HL-60/S4 treated with phorbol 12-myristate 13-acetate at 8.2 ng/mL for 4 days and 3 days (cell line): ENCODE data around the gene SGMS2.
"Not testable (repeated sequence)": the region's sequence is repeated elsewhere in the genome, so short reads cannot be mapped to it uniquely, and the experiment has no call there.

ENCODE experiments used
- in situ Hi-C: fragments of 300-500 bp; cut with MboI; formaldehyde crosslinking; loops from 2 replicates; pipeline ENCODE4 v1.15.0; 2022; ENCODE audit warnings: low sequenced_read_pairs

SGMS2 gene

DNA sequence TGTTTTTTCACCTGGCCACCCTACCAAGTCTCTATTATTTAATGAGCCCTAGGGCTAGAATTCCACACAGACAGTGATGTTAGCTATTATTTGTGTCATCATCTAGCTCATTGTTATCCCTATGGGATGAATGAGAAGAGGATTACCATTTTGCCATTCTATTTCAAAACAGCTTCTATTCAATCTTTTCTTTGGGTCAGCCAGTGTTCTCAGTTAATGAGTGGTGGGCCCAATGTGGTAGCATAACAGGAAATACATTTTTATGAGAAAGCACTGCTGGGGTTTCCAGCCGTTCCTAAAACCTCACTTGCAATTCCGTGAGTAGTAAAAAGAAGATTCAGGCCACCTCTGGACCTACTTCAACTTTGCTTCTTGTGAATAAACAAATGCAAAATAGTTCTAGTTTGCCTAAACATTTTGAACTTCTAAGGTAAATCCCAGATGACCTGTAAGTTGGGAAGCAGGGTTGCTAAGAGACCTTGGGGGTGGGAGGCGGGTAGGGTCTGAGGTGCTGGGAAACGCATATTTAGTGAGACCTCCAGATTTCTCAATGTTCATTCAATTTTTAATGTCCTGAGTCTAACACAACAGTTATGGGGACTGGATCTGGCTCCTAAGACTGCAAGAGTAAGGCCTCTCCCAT lies 81.8 kb downstream of the SGMS2 start:
- in situ Hi-C loops: loop anchor here (5.0 kb wide), 1 partner anchor 134 kb away; no protein-coding TSS in a partner anchor

DNA sequence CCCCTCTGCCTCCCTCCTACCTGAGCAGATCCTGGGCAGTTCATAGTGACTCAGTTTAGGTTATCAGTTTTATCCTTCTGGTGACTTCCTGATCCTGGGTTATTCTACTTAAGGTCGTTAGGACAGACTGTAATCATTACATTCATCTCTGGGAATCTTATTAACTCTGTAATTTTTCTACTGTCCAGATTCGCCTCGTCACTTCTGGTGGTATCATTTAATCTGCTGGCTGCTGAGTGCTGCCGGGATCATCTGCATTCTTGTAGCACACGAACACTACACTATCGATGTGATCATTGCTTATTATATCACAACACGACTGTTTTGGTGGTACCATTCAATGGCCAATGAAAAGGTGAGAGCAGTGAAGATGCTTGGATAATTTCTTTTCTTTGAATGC lies 83.6 kb downstream of the SGMS2 start:
- in situ Hi-C loops: loop anchor here (5.0 kb wide), 1 partner anchor 136 kb away; no protein-coding TSS in a partner anchor

DNA sequence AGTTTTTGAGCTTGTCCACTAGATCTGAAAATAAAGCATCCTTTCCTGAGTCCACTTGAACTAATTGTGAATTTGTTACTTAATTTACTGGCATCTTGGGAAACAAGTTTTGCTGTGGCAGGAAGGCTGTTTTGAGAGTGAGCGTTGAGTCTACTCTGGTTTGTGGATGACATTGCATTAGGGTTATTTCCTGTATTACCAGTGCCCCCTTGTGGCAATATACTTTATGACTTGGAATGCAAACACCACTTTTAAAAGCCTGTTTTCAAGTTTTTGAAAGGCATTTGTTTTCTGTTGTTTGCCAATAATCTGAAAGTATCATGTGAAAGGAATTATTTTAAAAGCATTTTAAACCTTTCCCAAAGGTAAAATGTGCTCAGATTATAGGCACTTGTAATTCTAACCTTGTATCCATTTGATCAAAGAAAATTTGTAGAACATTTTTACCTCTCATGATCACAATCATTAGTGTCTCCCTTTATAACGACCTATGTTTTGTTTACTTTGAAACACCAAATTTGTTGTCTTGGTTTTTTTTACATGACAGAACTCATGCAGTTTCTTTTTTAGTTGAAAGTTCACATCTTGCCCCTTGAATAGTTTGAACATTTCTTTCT lies 88.7 kb downstream of the SGMS2 start:
- in situ Hi-C loops: loop anchor here (10.0 kb wide), 1 partner anchor 159 kb away; no protein-coding TSS in a partner anchor

DNA sequence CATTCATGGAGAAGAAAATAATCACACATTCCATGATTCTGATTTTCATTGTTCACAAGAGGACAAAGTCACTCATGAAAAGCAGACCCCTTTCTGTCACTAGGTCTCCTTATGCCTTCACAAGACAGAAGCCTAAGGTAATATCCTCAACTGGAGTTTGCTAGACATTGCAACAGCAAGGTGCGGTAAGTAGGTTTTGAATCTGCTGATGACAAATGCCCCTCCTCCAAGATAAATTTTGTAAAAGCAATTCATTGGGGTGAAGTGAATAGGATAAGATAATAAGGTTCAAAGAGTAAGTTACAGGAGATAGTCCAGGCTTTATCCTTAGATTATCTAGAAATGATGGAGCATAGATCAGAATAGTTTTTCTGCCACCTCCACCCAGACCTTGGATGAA lies 90.5 kb downstream of the SGMS2 start:
- in situ Hi-C loops: loop anchor here (10.0 kb wide), 1 partner anchor 160 kb away; no protein-coding TSS in a partner anchor

DNA sequence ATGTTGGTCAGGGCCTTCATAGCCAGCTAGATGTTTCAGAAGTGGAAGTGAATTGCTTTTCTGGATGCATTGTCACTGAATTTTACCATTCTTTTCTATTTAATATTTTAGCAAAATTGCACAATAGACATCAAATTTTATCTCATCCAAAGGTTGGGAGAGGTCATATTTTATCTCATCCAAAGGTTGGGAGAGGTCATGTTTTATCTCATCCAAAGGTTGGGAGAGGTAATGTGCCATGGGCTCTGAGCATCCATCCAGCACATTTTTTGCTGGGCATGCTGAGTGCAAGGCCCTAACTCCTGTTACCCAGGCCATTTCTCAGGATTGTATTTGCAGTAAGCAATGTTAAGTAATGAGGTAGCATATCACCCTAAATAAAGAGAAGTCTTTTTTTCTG lies 91.9 kb downstream of the SGMS2 start:
- in situ Hi-C loops: loop anchor here (10.0 kb wide), 1 partner anchor 162 kb away; no protein-coding TSS in a partner anchor

DNA sequence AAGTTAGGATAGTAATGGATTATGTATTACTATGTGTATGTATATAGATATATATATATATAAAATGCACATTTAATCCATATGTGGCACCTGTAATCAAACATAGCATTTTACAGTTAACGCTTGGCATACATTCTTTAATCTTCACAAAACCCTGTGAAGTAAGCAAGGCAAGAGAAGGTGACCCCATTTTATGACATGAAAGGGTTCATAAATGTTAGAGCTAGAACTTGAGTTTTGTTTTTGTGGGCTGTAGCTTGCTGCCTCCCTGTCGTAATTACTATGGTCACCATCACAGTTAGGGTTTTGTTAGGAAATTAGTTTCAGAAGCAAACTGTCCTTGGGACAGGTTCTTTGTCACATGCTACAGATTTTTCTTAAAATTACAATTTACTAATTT lies 92.8 kb downstream of the SGMS2 start:
- in situ Hi-C loops: loop anchor here (10.0 kb wide), 1 partner anchor 163 kb away; no protein-coding TSS in a partner anchor

DNA sequence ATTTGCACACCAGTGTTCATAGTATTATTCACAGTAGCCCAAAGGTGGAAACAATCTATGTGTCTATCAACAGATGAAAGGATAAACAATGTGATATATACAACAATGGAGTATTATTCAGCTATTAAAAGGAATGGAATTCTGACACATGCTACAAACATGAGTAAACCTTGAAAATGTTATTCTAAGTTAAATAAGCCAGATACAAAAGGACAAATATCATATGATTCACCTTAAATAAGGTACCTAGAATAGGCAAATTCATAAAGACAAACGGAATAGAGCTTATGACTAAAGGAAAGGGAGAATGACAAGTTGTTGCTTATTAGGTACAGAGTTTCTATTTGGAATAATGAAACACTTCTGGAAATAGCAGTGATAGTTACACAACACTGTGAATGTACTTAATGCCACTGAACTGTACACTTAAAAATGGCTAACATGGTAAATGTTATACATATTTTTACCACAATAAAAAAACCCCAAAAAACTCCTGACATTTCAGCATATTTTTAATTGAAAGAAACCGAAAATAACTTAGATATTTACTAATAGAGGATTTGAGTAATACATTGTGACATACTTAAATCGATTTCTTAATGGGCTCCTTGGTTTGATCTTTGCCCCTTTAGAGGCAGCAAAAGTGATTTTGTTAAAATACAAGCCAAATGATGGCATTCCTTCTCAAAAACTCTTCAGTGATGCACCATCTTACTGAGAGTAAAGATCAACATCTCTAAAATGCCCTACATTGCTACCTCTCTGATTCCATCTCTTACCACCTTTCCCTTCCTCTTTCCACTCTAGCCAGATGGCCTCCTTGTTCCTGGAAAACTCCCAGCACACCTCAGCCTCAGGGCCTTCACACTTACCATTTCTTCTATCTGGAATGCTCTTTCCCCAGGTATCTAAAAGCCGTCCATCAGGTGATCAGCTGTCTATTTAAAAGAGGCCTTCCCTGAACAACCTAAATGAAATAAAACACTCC lies 98.0 kb downstream of the SGMS2 start:
- in situ Hi-C loops: no loop called here

DNA sequence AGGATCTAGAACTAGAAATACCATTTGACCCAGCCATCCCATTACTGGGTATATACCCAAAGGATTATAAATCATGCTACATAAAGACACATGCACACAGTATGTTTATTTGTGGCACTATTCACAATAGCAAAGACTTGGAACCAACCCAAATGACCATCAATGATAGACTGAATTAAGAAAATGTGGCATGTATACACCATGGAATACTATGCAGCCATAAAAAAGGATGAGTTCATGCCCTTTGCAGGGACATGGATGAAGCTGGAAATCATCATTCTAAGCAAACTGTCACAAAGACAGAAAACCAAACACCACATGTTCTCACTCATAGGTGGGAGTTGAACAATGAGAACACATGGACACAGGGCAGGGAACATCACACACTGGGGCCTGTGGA lies 101.0 kb downstream of the SGMS2 start:
- in situ Hi-C loops: not testable (repeated sequence)

DNA sequence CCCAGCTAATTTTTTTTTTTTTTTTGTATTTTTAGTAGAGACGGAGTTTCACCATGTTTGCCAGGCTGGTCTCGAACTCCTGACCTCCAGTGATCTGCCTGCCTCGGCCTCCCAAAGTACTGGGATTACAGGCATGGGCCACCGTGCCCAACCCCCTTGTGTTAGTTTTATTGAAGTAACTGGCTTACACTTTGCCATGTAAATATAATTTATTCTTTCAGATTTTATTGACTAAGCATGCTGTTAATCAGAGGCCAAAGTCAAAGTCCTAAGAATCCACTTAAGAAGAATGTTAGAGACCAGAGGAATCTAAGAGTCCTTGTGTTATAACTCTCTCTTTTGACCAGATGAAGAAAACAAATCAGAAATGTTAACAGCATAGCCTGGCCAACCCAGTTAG lies 102.1 kb downstream of the SGMS2 start:
- in situ Hi-C loops: not testable (repeated sequence)

DNA sequence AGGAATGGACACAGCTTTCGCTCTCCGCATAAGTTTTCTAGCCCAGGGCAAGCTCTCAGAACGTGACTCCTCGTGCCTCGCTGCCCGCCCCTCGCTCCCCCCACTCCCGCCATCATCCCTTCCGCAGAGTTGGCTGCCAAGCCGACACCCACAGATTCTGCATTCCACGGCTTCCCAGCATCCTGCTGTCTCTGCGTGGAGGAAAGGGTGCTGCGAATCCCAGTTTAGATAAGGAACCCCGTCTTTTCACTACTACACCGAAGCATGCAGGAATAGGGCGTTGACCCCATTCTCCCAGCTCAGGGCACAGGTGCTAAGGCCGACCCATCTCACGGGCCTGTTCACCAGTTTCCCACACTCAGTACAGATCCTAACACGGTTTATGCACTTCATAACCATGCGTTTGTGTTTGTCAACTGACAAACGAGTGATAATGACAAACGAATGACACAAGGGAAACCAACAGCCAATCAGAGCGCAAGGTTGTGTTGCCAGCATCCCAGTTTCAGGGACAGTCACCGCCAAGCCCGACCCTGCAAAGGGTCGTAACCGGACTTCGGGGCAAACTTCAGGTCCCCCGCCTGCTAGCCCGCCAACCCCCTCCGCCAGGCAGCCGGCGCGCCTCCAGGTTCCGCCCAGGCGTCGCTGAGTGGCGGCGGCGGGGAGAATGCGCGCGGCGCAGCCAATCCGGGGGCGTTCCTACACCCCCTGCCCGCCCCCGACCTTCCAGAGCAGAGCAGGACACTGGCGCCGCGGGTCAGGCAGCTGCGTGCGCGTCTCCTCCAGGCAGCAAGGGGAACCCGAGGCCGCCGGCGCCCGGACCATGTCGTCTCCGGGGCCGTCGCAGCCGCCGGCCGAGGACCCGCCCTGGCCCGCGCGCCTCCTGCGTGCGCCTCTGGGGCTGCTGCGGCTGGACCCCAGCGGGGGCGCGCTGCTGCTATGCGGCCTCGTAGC lies 106.4 kb downstream of the SGMS2 start, which contains the start of gene CYP2U1:
CYP2U1 (plus strand) TSS at position 729 of the 954 bp plus-strand sequence; CDS start at position 824, 95 bp downstream.
- in situ Hi-C loops: no loop called here

DNA sequence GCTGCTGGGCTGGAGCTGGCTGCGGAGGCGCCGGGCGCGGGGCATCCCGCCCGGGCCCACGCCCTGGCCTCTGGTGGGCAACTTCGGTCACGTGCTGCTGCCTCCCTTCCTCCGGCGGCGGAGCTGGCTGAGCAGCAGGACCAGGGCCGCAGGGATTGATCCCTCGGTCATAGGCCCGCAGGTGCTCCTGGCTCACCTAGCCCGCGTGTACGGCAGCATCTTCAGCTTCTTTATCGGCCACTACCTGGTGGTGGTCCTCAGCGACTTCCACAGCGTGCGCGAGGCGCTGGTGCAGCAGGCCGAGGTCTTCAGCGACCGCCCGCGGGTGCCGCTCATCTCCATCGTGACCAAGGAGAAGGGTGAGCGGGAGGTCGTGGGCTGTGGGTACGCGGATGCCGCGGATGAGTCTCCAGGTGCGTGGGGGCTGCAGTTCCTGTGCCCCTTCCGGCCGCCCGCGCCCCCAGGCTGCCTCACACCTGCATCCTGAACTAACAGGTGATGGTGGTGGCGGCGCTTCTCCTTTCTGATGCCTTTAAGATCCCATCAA lies 107.1 kb downstream of the SGMS2 start:
- in situ Hi-C loops: no loop called here

DNA sequence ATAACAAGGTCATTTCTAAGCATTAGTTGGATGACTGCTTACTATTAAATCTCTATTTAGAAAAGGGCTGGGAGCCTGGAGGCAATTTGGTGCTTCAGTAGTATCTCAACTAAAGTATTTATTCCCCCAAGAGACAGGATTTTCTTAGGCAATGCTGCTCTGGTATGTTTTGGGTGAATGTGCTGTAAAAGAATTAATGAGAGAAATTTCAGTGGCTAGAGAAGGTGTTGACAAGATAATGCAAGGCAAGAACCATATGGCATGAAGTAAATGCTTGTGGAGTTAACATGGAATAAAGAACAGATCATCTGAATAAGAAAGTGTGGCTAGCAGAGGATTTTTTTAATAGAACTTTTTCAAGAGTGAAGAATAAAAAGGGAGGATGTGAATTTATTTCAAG lies 110.5 kb downstream of the SGMS2 start:
- in situ Hi-C loops: no loop called here

DNA sequence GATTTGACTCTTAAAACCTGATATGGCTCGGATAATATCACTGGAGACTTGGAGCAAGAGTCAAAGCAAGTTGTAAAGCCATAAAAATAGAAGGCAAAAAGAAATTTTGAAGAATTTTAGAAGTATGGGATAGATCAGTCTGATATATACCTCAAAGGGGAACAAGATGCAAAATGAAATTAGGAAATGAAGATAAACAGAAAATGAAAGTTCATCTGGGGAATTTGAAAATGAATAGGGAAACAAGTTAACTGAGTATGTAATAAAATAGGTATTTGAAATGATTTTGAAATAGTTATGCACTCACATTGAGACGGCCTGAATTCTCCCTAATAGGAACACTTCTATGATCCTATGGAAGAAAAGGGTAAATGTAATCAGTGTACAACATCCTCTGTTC lies 112.3 kb downstream of the SGMS2 start:
- in situ Hi-C loops: no loop called here

DNA sequence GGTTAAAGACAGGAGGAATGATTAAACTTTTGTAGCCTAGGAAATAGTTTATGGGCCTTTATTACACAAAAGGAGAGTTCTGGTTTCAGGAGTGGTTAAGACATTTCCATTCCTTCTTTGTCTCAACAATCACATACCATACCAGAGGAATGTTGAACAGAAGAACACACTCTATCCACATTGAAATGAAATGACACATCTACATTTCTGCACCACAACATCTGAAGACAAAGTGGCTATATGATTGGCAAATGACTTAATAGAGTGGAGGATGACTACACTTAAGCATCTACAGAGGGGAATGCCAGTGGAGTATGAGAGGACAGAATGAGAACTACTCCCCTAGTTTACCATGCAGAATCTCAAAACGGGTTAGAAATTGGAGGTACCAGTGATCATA lies 114.6 kb downstream of the SGMS2 start:
- in situ Hi-C loops: no loop called here

DNA sequence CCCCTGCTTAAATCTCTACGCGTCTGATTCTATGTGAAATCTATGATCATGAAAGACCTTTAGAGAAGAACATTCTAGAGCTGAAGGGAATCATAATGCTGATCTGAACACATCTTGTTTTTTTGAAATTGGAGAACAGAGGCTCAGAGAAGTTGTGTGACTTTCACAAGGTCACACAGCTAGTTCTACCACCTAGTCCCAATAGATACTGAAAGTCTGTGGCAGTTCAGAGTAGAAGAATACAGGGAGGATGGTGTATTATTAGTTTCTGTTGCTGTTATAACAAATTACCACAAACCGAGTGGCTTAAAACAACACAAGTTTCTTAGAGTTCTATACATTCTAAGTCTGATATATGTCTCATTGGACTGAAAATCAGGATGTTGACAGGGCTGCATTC lies 121.1 kb downstream of the SGMS2 start:
- in situ Hi-C loops: no loop called here

DNA sequence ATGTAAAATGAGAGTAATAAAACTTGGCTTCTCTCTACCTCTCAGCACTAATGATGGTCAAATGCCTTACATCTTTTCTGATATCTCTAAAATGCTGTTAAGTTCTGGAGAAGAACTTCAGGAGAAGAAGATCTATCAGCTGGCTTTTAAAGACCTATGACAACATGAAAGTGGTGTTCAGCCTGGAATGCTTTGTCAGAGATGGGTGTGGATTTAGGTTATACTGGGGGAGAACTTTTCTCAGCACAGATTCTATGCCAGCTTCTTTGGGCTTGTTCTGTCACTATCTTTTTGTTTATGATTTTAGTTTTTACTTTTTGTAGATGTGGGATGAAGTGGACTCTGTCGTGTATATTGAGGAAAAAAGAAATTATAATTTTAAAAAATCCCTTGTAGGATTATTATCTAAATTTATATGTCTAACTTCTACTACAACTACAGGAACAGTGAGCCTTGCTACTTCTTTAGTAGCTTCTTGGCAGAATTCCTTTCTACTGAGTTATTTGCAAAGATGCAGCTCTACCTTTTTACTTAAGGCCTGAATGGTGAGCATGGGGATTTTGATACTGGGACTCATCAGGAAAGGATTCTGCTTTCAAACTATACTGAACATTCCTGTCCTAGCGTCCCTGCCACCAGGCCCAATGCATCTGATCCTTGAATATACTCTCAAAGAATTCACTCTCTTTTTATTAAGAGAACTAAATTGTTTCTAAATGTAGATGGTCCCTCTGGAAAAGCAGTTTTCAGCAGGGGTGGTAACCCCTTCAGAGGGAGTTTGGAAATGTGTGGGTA lies 126.2 kb downstream of the SGMS2 start:
- in situ Hi-C loops: no loop called here

DNA sequence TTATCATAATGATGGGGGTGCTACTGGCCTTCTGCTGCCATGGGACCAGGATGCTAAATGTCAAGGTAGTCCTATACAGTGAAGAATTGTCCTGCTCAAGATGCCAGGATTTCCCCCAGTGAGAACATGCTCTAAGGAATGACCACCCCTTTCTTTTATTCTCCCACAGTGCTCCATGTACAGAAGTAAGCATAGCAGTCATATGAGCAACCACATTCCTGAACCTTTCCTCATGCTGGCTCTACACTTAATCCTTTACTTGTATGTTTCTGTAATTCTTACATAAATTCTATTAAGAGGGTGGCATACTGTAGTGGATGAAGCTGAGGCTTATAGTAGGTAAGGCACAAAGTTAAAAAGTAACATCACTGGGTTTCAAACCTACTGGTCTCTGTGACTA lies 126.8 kb downstream of the SGMS2 start:
- in situ Hi-C loops: no loop called here

DNA sequence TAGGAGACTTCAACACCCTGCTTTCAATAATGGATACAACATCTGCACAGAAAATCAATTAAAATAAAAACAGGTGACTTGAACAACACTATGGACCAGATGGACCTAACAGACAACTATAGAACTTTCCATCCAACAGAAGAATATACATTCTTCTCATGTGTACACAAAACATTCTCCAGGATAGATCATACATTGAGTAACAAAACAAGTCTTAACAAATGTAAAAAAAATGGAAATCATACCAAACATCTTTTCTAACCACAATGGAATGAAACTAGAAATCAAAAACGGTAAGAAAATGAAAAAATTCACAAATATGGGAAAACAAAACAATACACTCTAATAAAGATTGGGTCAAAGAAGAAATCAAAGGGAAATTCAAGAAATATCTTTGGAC lies 131.3 kb downstream of the SGMS2 start:
- in situ Hi-C loops: no loop called here
